Ectodermal cell (in vitro differentiated cells): ENCODE measurements around the gene FARP1.

Source experiments
- H3K27ac ChIP-seq: 2 replicates; pipeline ENCODE4 v1.7.0; 2013; ENCODE audit warnings: mild to moderate bottlenecking, low read depth, low read length; ENCODE audit not compliant: insufficient read depth, poor library complexity, severe bottlenecking
- H3K27me3 ChIP-seq: 2 replicates; pipeline ENCODE4 v1.7.0; 2013; ENCODE audit warnings: mild to moderate bottlenecking, low read length; ENCODE audit not compliant: insufficient read depth, control insufficient read depth, poor library complexity, severe bottlenecking
- H3K36me3 ChIP-seq: one replicate; pipeline ENCODE4 v1.7.0; 2013; ENCODE audit warnings: low read length; ENCODE audit not compliant: control insufficient read depth, insufficient read depth
- H3K4me1 ChIP-seq: one replicate; pipeline ENCODE4 v1.7.0; 2013; ENCODE audit warnings: low read length; ENCODE audit not compliant: control insufficient read depth, insufficient read depth
- H3K4me3 ChIP-seq: 2 replicates; pipeline ENCODE4 v1.7.0; 2013; ENCODE audit warnings: low read depth, low read length, control low read depth; ENCODE audit not compliant: insufficient read depth
- H3K9me3 ChIP-seq: 2 replicates; pipeline ENCODE4 v1.7.0; 2013; ENCODE audit warnings: mild to moderate bottlenecking, low read length, moderate library complexity; ENCODE audit not compliant: control insufficient read depth
- WGBS, 2 experiments: methylation state at CpG; one replicate each; pipeline ENCODE4 v1.1.7; 2013; ENCODE audit warnings: missing lambda C conversion rate in 2 of 2; 5-methylcytosine and 5-hydroxymethylcytosine counted together

FARP1 gene

DNA sequence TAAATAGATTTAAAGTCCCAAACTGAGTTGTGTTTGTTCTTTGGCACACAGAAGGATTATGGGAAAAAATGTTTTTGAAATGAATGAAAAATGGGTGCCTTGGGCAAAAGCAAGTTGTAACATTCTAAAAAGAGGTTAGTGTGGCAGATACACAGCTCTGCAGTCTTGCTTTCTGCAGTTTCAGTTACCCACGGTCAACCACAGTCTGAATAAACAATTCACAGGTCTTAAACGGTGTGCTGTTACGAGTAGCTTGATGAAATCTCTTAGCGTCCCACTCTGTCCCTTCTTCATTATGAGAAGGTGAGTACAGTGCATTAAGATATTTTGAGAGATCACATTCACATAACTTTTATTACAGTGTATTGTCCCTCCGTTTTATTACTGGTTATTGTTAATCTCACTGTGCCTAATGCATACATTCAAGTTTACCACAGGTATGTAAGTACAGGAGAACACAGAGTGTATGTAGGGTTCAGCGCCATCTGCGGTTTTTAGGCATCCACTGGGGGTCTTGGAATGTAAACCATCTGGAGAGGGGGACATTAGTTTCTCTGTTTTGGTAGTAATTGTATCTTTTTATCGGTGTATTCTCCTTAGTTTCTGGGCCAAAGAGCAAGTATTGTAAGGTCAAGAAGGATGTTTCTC is 8.1 kb downstream of the FARP1 start:
- Histone ChIP-seq H3K27ac (no peak overlapping the region), H3K9me3 (no peaks in the 10 kb centered on the region), H3K4me1 (peaks cover 12% of the 10 kb centered on the region), H3K4me3 (no peak overlapping the region), H3K36me3 (no peaks in the 10 kb centered on the region), H3K27me3 (no peaks in the 10 kb centered on the region)
- WGBS, 2 experiments: 97 to 98% methylated on average over 8 of the region's 8 CpGs

DNA sequence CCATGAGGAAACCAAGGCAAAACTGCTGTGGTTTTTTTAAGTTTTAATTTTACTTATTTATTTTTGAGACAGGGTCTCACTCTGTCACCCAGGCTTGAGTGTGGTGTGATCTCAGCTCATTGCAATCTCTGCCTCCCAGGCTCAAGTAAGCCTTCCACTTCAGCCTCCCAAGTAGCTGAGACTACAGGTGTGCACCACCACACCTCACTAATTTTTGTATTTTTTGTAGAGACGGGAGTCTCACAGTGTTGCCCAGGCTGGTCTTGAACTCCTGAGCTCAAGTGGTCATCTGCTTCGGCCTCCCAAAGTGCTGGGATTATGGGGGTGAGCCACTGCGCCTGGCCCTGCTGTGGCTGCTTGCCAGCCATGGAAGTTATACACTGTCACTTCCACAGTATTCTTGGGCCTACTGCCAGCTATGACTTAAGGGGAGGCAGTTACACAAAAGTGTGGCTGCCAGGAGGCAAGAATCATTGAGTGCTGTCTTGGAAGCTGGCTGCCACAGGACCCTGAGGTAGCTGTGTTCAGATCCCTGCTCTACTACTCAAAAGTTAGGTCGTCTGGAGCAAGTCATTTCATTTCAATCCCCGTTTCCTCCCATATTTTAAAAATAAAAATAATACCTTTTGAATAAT is 12.7 kb downstream of the FARP1 start:
- no peaks in the 10 kb centered on the region for H3K9me3 ChIP-seq
- no peaks in the 10 kb centered on the region for H3K36me3 ChIP-seq
- no peak overlapping the region for H3K4me3 ChIP-seq
- H3K27ac ChIP-seq: no peak overlapping the region
- WGBS, 2 experiments: 91 to 92% methylated on average over 4 to 5 of the region's 5 CpGs
- no peaks in the 10 kb centered on the region for H3K4me1 ChIP-seq
- no peaks in the 10 kb centered on the region for H3K27me3 ChIP-seq

DNA sequence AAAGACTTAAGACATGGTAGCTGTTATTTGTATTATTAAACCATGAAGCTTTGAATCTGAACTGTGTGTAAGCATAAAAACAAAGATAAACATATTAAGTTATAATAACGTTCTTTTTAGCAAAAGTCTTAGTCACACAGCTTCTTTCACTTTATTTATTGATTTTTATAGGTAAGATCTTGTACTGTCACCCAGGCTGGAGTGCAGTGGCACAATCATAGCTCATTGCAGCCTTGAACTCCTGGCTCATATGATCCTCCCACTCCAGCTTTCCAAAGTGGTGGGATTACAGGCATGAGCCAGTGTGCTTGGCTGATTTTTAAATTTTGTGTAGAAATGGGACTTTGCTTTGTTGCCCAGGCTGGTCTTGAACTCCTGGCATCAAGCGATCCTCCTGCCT is 13.4 kb downstream of the FARP1 start:
- Histone ChIP-seq H3K4me3 (no peak overlapping the region), H3K9me3 (no peaks in the 10 kb centered on the region), H3K36me3 (no peaks in the 10 kb centered on the region), H3K27me3 (no peaks in the 10 kb centered on the region), H3K27ac (no peak overlapping the region), H3K4me1 (no peaks in the 10 kb centered on the region)
- WGBS, 2 experiments: 100% methylated on average over 1 to 2 of the region's 2 CpGs

DNA sequence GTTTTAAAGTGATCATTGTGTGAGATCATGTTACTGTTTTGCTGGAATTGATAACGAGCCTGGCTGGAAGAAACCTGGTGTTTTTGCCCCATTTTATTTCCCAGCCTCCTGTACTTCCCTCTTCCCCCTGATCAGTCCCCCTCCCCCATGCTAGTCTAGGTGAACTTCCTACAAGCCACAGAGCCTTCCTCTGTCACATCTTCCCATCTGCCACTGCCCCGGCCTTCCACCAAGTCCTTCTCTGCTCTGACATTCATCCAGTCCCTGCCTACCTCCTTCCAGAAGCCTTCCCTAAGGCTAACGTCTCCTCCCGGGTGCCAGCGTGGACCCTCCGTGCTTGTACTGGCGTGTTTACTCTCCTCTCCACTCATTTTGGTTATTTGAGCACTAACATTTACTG is 14.3 kb downstream of the FARP1 start:
- Histone ChIP-seq H3K36me3 (no peaks in the 10 kb centered on the region), H3K9me3 (no peaks in the 10 kb centered on the region), H3K4me3 (no peak overlapping the region), H3K27ac (no peak overlapping the region), H3K27me3 (no peaks in the 10 kb centered on the region), H3K4me1 (peaks cover 6% of the 10 kb centered on the region)
- 85 to 88% methylated on average over 7 of the region's 7 CpGs for WGBS, 2 experiments

DNA sequence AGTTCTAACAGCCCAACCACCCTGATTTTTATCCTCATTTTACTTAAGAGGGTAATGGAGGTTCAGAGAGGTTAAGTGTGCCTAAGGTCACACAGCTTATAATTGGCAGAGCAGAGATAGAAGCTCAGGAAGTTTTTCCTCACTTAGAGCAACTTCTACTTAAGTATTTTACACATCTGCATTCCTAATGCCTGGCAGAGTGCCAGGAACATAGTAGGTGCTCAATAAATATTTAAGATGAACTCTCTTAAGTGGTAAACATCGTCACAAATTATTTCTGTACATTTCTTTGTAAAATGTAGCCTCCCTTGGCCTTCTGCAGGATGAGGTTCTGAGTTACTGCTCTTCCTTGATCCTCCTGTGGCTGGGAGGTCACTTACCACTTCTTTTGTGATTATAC is 14.7 kb downstream of the FARP1 start:
- Histone ChIP-seq H3K27ac (no peak overlapping the region), H3K9me3 (no peaks in the 10 kb centered on the region), H3K4me3 (no peak overlapping the region), H3K4me1 (peaks cover 6% of the 10 kb centered on the region), H3K36me3 (no peaks in the 10 kb centered on the region), H3K27me3 (no peaks in the 10 kb centered on the region)
- WGBS, 2 experiments: 100% methylated on average over 1 of the region's 1 CpG

DNA sequence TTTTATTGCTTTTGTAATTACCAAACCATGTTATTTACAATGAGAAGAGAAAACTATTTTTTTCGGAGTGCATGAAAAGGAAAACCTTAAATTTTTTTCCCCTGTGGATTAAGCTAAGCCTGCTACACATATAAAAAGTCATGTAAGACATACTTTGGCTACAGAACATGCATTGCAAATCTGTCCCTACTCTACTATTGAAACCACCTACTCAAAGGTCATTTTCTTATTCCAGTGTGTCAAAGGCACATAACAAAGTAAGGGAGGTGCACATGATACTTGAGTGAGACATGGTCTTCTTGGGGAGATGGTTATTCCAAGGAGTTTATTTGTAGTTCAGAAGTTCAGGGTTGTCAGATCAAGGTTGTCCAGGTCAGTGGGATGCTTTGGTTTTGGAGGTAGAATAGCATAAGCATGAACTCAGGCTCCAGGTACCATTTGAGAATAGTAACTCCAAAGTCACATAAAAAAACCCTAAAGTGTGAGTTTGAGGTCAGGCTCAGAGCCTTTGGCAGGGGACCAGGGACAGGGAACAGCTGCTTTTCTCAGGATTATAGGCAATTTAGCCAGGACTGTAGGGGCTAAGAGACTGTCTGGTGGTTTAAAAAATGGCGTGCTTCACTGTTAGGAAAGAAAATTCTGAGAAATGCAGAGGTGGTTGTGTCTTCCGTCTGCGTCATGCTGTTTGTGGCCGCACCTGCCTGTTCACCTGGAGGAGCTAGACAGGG is 15.4 kb downstream of the FARP1 start:
- Histone ChIP-seq H3K4me1 (peaks cover 6% of the 10 kb centered on the region), H3K27ac (no peak overlapping the region), H3K9me3 (no peaks in the 10 kb centered on the region), H3K36me3 (no peaks in the 10 kb centered on the region), H3K27me3 (no peaks in the 10 kb centered on the region), H3K4me3 (no peak overlapping the region)
- WGBS, 2 experiments: 94 to 97% methylated on average over 5 of the region's 5 CpGs

DNA sequence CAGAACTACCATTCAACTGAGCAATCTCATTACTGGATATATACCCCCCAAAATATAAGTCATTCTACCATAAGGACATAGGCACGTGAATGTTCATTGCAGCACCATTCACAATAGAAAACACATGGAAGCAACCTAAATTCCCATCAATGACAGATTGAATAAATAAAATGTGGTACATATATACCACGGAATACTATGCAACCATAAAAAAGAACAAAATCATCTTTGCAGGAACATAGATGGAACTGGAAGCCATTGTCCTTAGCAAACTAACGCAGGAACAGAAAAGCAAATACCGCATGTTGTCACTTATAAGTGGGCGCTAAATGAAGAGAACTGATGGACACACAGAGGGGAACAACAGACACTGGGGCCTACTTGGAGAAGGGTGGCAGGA is 20.0 kb downstream of the FARP1 start:
- H3K27ac ChIP-seq: no peak overlapping the region
- H3K27me3 ChIP-seq: no peaks in the 10 kb centered on the region
- no peaks in the 10 kb centered on the region for H3K9me3 ChIP-seq
- peaks cover 6% of the 10 kb centered on the region for H3K4me1 ChIP-seq
- 92 to 96% methylated on average over 5 of the region's 5 CpGs for WGBS, 2 experiments
- no peak overlapping the region for H3K4me3 ChIP-seq
- no peaks in the 10 kb centered on the region for H3K36me3 ChIP-seq

DNA sequence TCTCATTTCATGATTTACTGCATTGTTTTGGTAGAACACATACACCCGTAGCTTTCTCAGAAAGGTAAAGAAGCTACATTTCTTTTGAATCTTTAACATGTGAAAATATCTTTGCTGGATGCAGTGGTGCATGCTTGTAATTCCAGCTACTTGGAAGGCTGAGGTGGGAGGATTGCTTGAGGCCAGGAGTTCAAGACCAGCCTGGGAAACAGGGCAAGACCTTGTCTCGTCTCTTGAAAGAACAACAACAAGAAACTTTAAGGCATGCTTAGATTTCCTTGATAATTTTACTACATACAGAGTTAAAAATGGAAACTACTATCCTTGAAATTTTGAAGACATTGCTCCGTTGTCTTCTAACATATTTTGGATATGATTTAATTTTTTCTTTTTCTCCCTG is 26.4 kb downstream of the FARP1 start:
- H3K4me3 ChIP-seq: no peak overlapping the region
- H3K4me1 ChIP-seq: peaks cover 33% of the 10 kb centered on the region
- H3K27ac ChIP-seq: no peak overlapping the region
- H3K27me3 ChIP-seq: no peaks in the 10 kb centered on the region
- H3K9me3 ChIP-seq: no peaks in the 10 kb centered on the region
- H3K36me3 ChIP-seq: no peaks in the 10 kb centered on the region
- 94 to 95% methylated on average over 3 of the region's 3 CpGs for WGBS, 2 experiments

DNA sequence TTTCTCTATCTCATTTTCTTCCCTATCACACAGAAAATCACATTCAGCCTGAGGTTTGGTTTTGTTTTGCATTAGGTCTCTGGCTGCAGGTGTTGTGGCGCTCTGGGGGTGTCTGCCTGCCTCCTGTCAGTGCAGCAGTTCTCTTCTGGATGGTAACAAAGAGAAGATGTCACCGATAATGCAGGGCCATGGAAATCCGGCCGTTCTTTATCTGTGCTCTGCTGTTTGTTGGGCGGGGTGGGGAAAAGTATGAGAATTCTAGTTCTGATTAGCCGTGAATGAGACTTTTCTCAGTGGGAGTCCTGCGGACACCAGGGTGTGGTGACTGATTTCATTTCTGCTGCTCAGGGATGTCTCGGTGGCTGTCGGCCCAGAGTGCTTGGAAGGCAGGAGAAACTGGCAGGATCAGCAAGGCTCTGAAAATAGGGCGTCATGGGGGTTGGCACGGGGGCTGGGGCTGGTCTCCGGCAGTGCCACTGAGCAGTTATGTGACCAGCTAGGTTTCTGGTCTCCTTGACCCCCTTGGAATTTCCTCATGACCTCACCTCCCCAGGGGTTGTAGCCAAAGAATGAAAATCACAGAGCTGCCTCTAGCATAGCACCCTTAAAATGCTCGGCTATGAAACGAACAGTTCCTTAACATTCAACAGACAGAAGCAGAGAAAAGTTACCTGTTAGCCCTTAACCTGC is 29.2 kb downstream of the FARP1 start:
- no peaks in the 10 kb centered on the region for H3K9me3 ChIP-seq
- H3K4me3 ChIP-seq: no peak overlapping the region
- peak overlapping the region; percentile 44 for H3K27ac ChIP-seq
- H3K4me1 ChIP-seq: peaks cover 33% of the 10 kb centered on the region
- no peaks in the 10 kb centered on the region for H3K27me3 ChIP-seq
- no peaks in the 10 kb centered on the region for H3K36me3 ChIP-seq
- WGBS, 2 experiments: 56 to 58% methylated on average over 14 of the region's 14 CpGs
